ENCODE data around the gene SLC25A33. TPM values are rescaled to one million over a fixed set of nuclear protein-coding genes. Genes with fewer than 3 reads are reported as not detected.

SLC25A33 gene
- total RNA-seq, 1 donor from 2014 or later, result 6.6 TPM

GRCh38 chr1:9612871-9613624 is 73.8 kb downstream of the SLC25A33 start:
- Mint-ChIP-seq H3K4me3 (ENCODE audit: unreplicated experiment) (no peak overlapping the region), H3K36me3 (ENCODE audit: low read depth) (peaks cover 8% of the 10 kb centered on the region), H3K4me1 (ENCODE audit: low read depth) (no peaks in the 10 kb centered on the region), H3K27ac (ENCODE audit: unreplicated experiment) (no peak overlapping the region), H3K9me3 (ENCODE audit: low read depth) (no peaks in the 10 kb centered on the region), H3K27me3 (ENCODE audit: low read depth) (no peaks in the 10 kb centered on the region)
- no peak for TF ChIP-seq CTCF (IDR thresholded peaks at IDR 0.05)
- peak; percentile 90 for DNase-seq (ENCODE audit: low spot score)

DNA sequence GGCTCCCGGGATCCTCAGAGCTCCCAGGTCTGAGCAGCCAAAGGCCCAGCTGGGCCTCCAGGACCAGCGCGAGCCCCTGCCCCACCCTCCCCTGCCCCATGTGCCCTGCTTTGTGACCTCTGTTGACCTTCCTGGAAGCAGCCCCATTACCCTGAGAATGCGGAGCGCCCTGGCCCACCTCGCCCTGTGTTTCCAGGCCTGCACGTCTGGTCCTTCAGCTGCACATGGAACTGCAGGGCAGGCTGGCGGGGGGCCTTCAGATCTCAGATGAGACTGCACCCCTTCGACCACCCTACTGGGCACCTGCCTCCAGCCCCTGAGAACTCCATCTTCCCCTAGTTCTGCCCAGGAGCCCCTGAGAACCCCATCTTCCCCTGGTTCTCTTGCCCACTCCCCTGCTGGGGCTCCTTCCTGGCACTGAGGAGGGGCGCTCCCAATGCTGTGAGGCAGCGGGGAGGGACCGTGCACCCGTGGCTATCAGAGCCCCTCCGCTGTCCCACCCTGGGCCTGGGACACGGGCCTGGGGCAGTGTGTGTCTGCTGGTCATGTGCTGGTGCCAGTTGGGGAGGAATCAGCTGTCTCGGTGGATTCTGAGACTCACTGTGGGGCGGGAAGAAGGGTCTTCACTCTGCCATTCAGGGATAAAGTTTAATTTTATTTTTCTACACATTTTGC is 74.5 kb downstream of the SLC25A33 start:
- no peaks in the 10 kb centered on the region for H3K4me1 Mint-ChIP-seq (ENCODE audit: low read depth)
- H3K27ac Mint-ChIP-seq (ENCODE audit: unreplicated experiment), result no peak overlapping the region
- peaks cover 8% of the 10 kb centered on the region for H3K36me3 Mint-ChIP-seq (ENCODE audit: low read depth)
- TF ChIP-seq CTCF (IDR thresholded peaks at IDR 0.05), result no peak
- no peak overlapping the region for H3K4me3 Mint-ChIP-seq (ENCODE audit: unreplicated experiment)
- no peaks in the 10 kb centered on the region for H3K9me3 Mint-ChIP-seq (ENCODE audit: low read depth)
- H3K27me3 Mint-ChIP-seq (ENCODE audit: low read depth), result peaks cover under 1% of the 10 kb centered on the region
- DNase-seq (ENCODE audit: low spot score), result no peak

- H3K27ac Mint-ChIP-seq (ENCODE audit: unreplicated experiment), result no peak overlapping the region
- peak; percentile 72 for TF ChIP-seq CTCF (IDR thresholded peaks at IDR 0.05)
These were observed 76.2 kb downstream of the SLC25A33 start for GRCh38 chr1:9615316-9616063.

GRCh38 chr1:9618909-9619679 is 79.8 kb downstream of the SLC25A33 start:
- Mint-ChIP-seq H3K4me3 (ENCODE audit: unreplicated experiment) (no peak overlapping the region), H3K4me1 (ENCODE audit: low read depth) (no peaks in the 10 kb centered on the region)

More at GRCh38 chr1:9615316-9616063, 76.2 kb downstream of the SLC25A33 start:
- Mint-ChIP-seq H3K4me3 (ENCODE audit: unreplicated experiment) (no peak overlapping the region), H3K27me3 (ENCODE audit: low read depth) (peaks cover 5% of the 10 kb centered on the region), H3K4me1 (ENCODE audit: low read depth) (no peaks in the 10 kb centered on the region), H3K9me3 (ENCODE audit: low read depth) (no peaks in the 10 kb centered on the region), H3K36me3 (ENCODE audit: low read depth) (peaks cover 8% of the 10 kb centered on the region)
- DNase-seq (ENCODE audit: low spot score), result no peak

More at GRCh38 chr1:9618909-9619679, 79.8 kb downstream of the SLC25A33 start:
- Mint-ChIP-seq H3K27me3 (ENCODE audit: low read depth) (peaks cover 5% of the 10 kb centered on the region), H3K27ac (ENCODE audit: unreplicated experiment) (no peak overlapping the region), H3K36me3 (ENCODE audit: low read depth) (no peaks in the 10 kb centered on the region), H3K9me3 (ENCODE audit: low read depth) (no peaks in the 10 kb centered on the region)
- DNase-seq (ENCODE audit: low spot score), result no peak
- no peak for TF ChIP-seq CTCF (IDR thresholded peaks at IDR 0.05)
